ENCODE measurements around the gene PDP2.

DNA sequence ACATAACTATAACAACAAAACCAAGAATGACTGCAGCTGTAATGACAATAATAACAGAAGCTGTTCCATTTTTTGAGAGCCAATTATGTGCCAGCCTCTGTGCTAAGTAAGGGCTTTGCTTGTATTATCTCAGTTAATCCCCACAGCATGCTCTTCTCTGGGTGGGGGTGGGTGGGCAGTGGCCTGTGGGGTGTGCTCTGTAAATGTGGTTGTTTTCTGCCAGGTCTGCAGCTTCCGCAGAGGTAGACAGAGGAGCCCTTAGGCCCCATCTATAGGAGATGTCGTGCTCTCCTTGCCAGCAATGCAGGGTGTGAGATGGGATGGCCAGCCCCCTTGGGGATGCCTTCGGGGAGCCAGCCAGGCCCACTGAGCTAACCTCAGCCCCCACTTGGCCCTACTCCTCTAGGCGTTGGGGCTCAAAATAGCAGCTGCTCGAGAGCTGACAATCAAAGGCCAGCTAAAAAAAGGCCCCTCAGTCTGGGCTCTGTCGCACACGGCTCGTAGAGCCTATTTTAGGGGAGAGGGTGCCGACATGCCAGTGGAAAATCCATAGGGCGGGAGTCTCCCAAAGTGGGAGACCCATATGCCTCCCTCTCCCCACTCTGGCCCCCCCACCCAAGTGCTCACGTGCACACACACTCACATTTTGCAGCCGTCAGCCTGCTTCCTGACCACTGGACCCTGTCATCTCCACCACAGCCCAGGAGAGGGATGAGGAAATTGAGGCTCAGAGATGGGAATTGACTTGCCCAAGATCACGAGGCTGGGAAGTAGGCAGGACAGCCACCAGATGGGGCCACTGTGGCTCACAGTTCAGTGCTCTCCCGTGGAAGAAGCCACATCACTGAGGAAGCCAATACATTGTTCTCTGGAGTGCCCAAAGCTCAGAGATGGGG lies 22.6 kb downstream of the PDP2 start:
- TF ChIP-seq TAF1 (IDR thresholded peaks at IDR 0.05; ENCODE audit: borderline replicate concordance, insufficient read depth, low read length) (no peak), POLR2AphosphoS5 (IDR thresholded peaks at IDR 0.05; ENCODE audit: low read depth, low read length) (no peak), SIN3A (IDR thresholded peaks at IDR 0.05; ENCODE audit: borderline replicate concordance, insufficient read depth, low read length) (no peak)
- TF ChIP-seq, protein P1, sequence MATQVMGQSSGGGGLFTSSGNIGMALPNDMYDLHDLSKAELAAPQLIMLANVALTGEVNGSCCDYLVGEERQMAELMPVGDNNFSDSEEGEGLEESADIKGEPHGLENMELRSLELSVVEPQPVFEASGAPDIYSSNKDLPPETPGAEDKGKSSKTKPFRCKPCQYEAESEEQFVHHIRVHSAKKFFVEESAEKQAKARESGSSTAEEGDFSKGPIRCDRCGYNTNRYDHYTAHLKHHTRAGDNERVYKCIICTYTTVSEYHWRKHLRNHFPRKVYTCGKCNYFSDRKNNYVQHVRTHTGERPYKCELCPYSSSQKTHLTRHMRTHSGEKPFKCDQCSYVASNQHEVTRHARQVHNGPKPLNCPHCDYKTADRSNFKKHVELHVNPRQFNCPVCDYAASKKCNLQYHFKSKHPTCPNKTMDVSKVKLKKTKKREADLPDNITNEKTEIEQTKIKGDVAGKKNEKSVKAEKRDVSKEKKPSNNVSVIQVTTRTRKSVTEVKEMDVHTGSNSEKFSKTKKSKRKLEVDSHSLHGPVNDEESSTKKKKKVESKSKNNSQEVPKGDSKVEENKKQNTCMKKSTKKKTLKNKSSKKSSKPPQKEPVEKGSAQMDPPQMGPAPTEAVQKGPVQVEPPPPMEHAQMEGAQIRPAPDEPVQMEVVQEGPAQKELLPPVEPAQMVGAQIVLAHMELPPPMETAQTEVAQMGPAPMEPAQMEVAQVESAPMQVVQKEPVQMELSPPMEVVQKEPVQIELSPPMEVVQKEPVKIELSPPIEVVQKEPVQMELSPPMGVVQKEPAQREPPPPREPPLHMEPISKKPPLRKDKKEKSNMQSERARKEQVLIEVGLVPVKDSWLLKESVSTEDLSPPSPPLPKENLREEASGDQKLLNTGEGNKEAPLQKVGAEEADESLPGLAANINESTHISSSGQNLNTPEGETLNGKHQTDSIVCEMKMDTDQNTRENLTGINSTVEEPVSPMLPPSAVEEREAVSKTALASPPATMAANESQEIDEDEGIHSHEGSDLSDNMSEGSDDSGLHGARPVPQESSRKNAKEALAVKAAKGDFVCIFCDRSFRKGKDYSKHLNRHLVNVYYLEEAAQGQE (IDR thresholded peaks at IDR 0.05; ENCODE audit: insufficient read depth in 1 of 2, low read depth in 2 of 2, low read length in 2 of 2), result no peak

Measured in PFSK-1 (cell line).